Esophagus muscularis mucosa (tissue), 4 donors: ENCODE measurements around the gene KLC3. TPM values are rescaled to one million over a fixed set of nuclear protein-coding genes. Genes with fewer than 3 reads are reported as not detected.

Experiments used
- DNase-seq: peaks from one replicate; pipeline ENCODE4 v3.0.0-alpha.2; 2017; ENCODE audit errors: extremely low spot score
- H3K27ac ChIP-seq, 4 donors: fragments of 200-600 bp; sonication (generic); replicated peaks in 1 of 4; 1 replicate in 3 of 4; 2 replicates in 1 of 4; pipeline ENCODE4 v1.5.1; 2016 to 2019; ENCODE audit warnings: mild to moderate bottlenecking in 1 of 4
- H3K27me3 ChIP-seq, 4 donors: fragments of 200-600 bp; sonication (generic); one replicate each; pipeline versions ENCODE4 v1.5.1 to v1.6.0; 2016 to 2019
- H3K36me3 ChIP-seq, 4 donors: fragments of 200-600 bp; sonication (generic); one replicate each; pipeline ENCODE4 v1.5.1; 2016 to 2019
- H3K4me1 ChIP-seq, 4 donors: fragments of 200-600 bp; sonication (generic); one replicate each; pipeline ENCODE4 v1.5.1; 2016 to 2019
- H3K4me3 ChIP-seq, 4 donors: fragments of 200-600 bp; sonication (generic); 1 replicate in 2 of 4; 2 replicates in 2 of 4; pipeline ENCODE4 v1.5.1; 2016 to 2019; ENCODE audit warnings: mild to moderate bottlenecking in 4 of 4, moderate library complexity in 1 of 4
- H3K9me3 ChIP-seq, 4 donors: fragments of 200-600 bp; sonication (generic); 1 replicate in 3 of 4; 2 replicates in 1 of 4; pipeline ENCODE4 v1.5.1; 2016 to 2019
- CTCF ChIP-seq, 3 experiments: fragments of 200-600 bp in 2 of 3; fragments of 450-650 bp in 1 of 3; sonication (generic) in 2 of 3; IDR thresholded peaks; one replicate each; pipeline ENCODE4 v1.5.1; 2017 to 2019; ENCODE audit warnings: antibody characterized with exemption in 3 of 3, mild to moderate bottlenecking in 2 of 3, moderate library complexity in 1 of 3
- EP300 ChIP-seq: sonication (generic); formaldehyde crosslinking; IDR thresholded peaks from one replicate; pipeline ENCODE4 v1.6.1; 2017; ENCODE audit warnings: antibody characterized with exemption
- POLR2A ChIP-seq: fragments of 450-650 bp; IDR thresholded peaks from one replicate; pipeline ENCODE4 v1.6.1; 2017; ENCODE audit warnings: antibody characterized with exemption, moderate library complexity, mild to moderate bottlenecking, low read depth
- POLR2AphosphoS5 ChIP-seq, 2 donors: sonication (generic); formaldehyde crosslinking; IDR thresholded peaks; one replicate each; pipeline ENCODE4 v1.6.1; 2017; ENCODE audit warnings: antibody characterized with exemption in 2 of 2
- WGBS: methylation state at CpG from one replicate; pipeline ENCODE4 v1.1.5; 2018; 5-methylcytosine and 5-hydroxymethylcytosine counted together
- intact Hi-C: fragments of 100-400 bp; cut with DNase I; formaldehyde crosslinking; loops from one replicate; pipeline ENCODE4 v1.15.1; 2023
- total RNA-seq, 4 donors: library from RNA; depleted of rRNA; stranded (reverse); fragments of >200 nt; gene quantifications; one replicate each; pipeline versions ENCODE4 v1.1.0 to v1.2.1, GENCODE V29; 2016

Gene KLC3
- total RNA-seq: not detected

GRCh38 chr19:45340232-45340898 lies at the start of gene KLC3:
KLC3 (plus strand) TSS chr19:45340750; CDS start chr19:45345542, 4,792 bp downstream.
- peaks cover 5 to 58% (median 16%) of the 10 kb centered on the region in 4 donors for H3K27me3 ChIP-seq
- TF ChIP-seq EP300 (no peak), POLR2AphosphoS5 (IDR thresholded peaks at IDR 0.05) (no peak), CTCF (IDR thresholded peaks at IDR 0.05) (no peak), POLR2A (no peak)
- H3K9me3 ChIP-seq: no peaks in the 10 kb centered on the region
- intact Hi-C loops: no loop called here
- H3K36me3 ChIP-seq: no peaks in the 10 kb centered on the region
- peaks cover 4 to 21% (median 15%) of the 10 kb centered on the region in 4 donors for H3K4me1 ChIP-seq
- H3K27ac ChIP-seq: no peak within 1 kb of the TSS
- DNase-seq: no peak
- WGBS: 58% methylated on average over 8 of the region's 50 CpGs
- H3K4me3 ChIP-seq: peak within 1 kb of the TSS in 3 of 4 donors; percentile 14 to 48 (median 27)

- peaks cover 17 to 97% (median 55%) of the 10 kb centered on the region in 4 donors for H3K36me3 ChIP-seq
- H3K4me1 ChIP-seq: peaks cover 0 to 11% (median 10%) of the 10 kb centered on the region in 4 donors
Observed at GRCh38 chr19:45291834-45292233, 48.7 kb upstream of the KLC3 start.

GRCh38 chr19:45293682-45294081 lies 46.9 kb upstream of the KLC3 start:
- intact Hi-C loops: no loop called here
- no peak for TF ChIP-seq POLR2A
- TF ChIP-seq POLR2AphosphoS5 (IDR thresholded peaks at IDR 0.05): no peak
- no peak for TF ChIP-seq EP300
- no peak for TF ChIP-seq CTCF (IDR thresholded peaks at IDR 0.05)
- Histone ChIP-seq H3K36me3 (peaks cover 8 to 96% (median 50%) of the 10 kb centered on the region in 4 donors), H3K27me3 (no peaks in the 10 kb centered on the region), H3K4me3 (no peak overlapping the region), H3K4me1 (peaks cover 0 to 11% (median 10%) of the 10 kb centered on the region in 4 donors), H3K9me3 (peaks cover 0 to 15% (median 3%) of the 10 kb centered on the region in 4 donors), H3K27ac (no peak overlapping the region)
- WGBS: 91% methylated on average over 4 of the region's 4 CpGs
- no peak for DNase-seq

More at GRCh38 chr19:45291834-45292233, 48.7 kb upstream of the KLC3 start:
- H3K27me3 ChIP-seq: no peaks in the 10 kb centered on the region
- DNase-seq: no peak
- intact Hi-C loops: no loop called here
- TF ChIP-seq POLR2A: no peak
- TF ChIP-seq POLR2AphosphoS5 (IDR thresholded peaks at IDR 0.05): no peak
- TF ChIP-seq CTCF (IDR thresholded peaks at IDR 0.05): no peak
- TF ChIP-seq EP300: no peak
- 100% methylated on average over 1 of the region's 1 CpG for WGBS
- H3K4me3 ChIP-seq: no peak overlapping the region
- H3K9me3 ChIP-seq: peaks cover 0 to 15% (median 3%) of the 10 kb centered on the region in 4 donors
- H3K27ac ChIP-seq: no peak overlapping the region

GRCh38 chr19:45294291-45295029 lies 46.1 kb upstream of the KLC3 start:
- Histone ChIP-seq H3K4me1 (peaks cover 0 to 11% (median 10%) of the 10 kb centered on the region in 4 donors), H3K9me3 (peaks cover 0 to 15% (median 3%) of the 10 kb centered on the region in 4 donors), H3K27me3 (no peaks in the 10 kb centered on the region), H3K27ac (peak overlapping the region in 1 of 4 donors; percentile 53), H3K4me3 (no peak overlapping the region), H3K36me3 (peaks cover 5 to 96% (median 51%) of the 10 kb centered on the region in 4 donors)
- peak in 1 of 2 donors; percentile 53 for TF ChIP-seq POLR2AphosphoS5 (IDR thresholded peaks at IDR 0.05)
- TF ChIP-seq EP300: no peak
- WGBS: 76% methylated on average over 12 of the region's 12 CpGs
- DNase-seq: no peak
- intact Hi-C loops: no loop called here

GRCh38 chr19:45295873-45296272 lies 44.7 kb upstream of the KLC3 start:
- peaks cover 5 to 86% (median 44%) of the 10 kb centered on the region in 4 donors for H3K36me3 ChIP-seq
- H3K9me3 ChIP-seq: peaks cover 0 to 15% (median 3%) of the 10 kb centered on the region in 4 donors
- TF ChIP-seq POLR2A (no peak), CTCF (IDR thresholded peaks at IDR 0.05) (no peak), POLR2AphosphoS5 (IDR thresholded peaks at IDR 0.05) (no peak), EP300 (no peak)
- intact Hi-C loops: no loop called here
- H3K4me3 ChIP-seq: no peak overlapping the region
- no peak for DNase-seq
- H3K4me1 ChIP-seq: peaks cover 0 to 15% (median 10%) of the 10 kb centered on the region in 4 donors
- no peak overlapping the region for H3K27ac ChIP-seq
- no peaks in the 10 kb centered on the region for H3K27me3 ChIP-seq
